ENCODE results near the gene KCNE4.
A peak's percentile ranks its signal among the peaks of the same experiment; 100 is the strongest.

KCNE4 gene

GRCh38 chr2:223041527-223042109 is 10.4 kb upstream of the KCNE4 start:
- DNase-seq = peak; percentile 5

GRCh38 chr2:223042284-223042683 is 9.7 kb upstream of the KCNE4 start:
- no peak for DNase-seq

- no peak for DNase-seq
These were observed 9.3 kb upstream of the KCNE4 start for GRCh38 chr2:223042704-223043118.

- no peak for DNase-seq
These were observed 8.6 kb upstream of the KCNE4 start for GRCh38 chr2:223043164-223043941.

GRCh38 chr2:223044092-223044836 is 7.7 kb upstream of the KCNE4 start:
- no peak for DNase-seq

- DNase-seq = no peak
These were observed 6.9 kb upstream of the KCNE4 start for GRCh38 chr2:223044916-223045700.

- no peak for DNase-seq
These were observed 5.4 kb upstream of the KCNE4 start for GRCh38 chr2:223046470-223047040.

GRCh38 chr2:223047260-223047761 is 4.7 kb upstream of the KCNE4 start:
- no peak for DNase-seq

GRCh38 chr2:223048519-223048918 is 3.5 kb upstream of the KCNE4 start:
- DNase-seq = no peak

- DNase-seq = no peak
These were observed 2.6 kb upstream of the KCNE4 start for GRCh38 chr2:223049356-223049755.

- DNase-seq = no peak
These were observed 1.8 kb upstream of the KCNE4 start for GRCh38 chr2:223050188-223050587.

- no peak for DNase-seq
These were observed 988 bp upstream of the KCNE4 start for GRCh38 chr2:223050900-223051504.

GRCh38 chr2:223052548-223053483 is 826 bp downstream of the KCNE4 start:
- DNase-seq = no peak

- DNase-seq = no peak
These were observed 1.6 kb downstream of the KCNE4 start for GRCh38 chr2:223053484-223054192.

- no peak for DNase-seq
These were observed 2.3 kb downstream of the KCNE4 start for GRCh38 chr2:223054193-223054781.

GRCh38 chr2:223055140-223055539 is 3.1 kb downstream of the KCNE4 start:
- DNase-seq = no peak

GRCh38 chr2:223055836-223056235 is 3.8 kb downstream of the KCNE4 start:
- no peak for DNase-seq

GRCh38 chr2:223056701-223057418 is 4.9 kb downstream of the KCNE4 start:
- no peak for DNase-seq

- DNase-seq = no peak
These were observed 5.6 kb downstream of the KCNE4 start for GRCh38 chr2:223057569-223057968.
